Measurements from ENCODE around the gene TUT1.
"Not testable (repeated sequence)": the region's sequence is repeated elsewhere in the genome, so short reads cannot be mapped to it uniquely, and the experiment has no call there.

The TUT1 gene, protein sequence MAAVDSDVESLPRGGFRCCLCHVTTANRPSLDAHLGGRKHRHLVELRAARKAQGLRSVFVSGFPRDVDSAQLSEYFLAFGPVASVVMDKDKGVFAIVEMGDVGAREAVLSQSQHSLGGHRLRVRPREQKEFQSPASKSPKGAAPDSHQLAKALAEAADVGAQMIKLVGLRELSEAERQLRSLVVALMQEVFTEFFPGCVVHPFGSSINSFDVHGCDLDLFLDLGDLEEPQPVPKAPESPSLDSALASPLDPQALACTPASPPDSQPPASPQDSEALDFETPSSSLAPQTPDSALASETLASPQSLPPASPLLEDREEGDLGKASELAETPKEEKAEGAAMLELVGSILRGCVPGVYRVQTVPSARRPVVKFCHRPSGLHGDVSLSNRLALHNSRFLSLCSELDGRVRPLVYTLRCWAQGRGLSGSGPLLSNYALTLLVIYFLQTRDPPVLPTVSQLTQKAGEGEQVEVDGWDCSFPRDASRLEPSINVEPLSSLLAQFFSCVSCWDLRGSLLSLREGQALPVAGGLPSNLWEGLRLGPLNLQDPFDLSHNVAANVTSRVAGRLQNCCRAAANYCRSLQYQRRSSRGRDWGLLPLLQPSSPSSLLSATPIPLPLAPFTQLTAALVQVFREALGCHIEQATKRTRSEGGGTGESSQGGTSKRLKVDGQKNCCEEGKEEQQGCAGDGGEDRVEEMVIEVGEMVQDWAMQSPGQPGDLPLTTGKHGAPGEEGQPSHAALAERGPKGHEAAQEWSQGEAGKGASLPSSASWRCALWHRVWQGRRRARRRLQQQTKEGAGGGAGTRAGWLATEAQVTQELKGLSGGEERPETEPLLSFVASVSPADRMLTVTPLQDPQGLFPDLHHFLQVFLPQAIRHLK

DNA sequence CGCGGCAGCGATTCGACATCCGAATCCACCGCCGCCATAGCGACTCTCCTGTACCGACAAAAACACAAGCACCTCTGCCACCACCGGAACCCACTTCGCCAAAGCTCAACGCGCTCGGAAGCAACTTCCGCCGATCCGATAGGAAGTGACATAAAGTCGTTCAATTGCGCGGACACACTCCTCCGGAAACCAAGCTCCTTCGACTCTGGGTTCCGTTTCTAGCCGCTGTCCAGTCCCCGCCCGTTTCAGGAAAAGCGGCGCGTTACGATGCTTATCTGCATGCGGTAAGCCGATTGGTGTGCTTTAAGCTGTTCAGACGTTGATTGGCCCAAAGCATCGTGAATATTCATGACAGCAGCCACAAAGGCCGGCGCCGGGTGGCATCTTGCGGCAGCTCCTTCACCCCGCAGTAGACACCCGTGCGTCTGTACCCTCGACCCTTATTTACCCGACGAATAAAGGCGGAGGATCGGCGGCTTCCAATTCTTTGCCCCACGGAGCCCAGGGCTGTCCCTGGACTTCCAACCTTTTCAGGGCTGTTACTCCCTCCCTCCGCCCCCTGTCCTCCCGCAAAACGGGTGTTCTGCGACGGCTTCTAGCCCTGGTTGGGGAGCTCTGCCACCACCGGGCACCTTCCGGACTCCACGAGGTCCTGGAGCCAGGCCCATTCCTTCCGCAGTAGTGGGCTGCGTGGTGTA lies at the start of gene TUT1:
Gene TUT1 (minus strand): TSS at position 76 of the 698 bp plus-strand sequence. CDS start 38 bp downstream, at position 38.
- DNase-seq: peak; percentile 97 to 100 (median 99)

DNA sequence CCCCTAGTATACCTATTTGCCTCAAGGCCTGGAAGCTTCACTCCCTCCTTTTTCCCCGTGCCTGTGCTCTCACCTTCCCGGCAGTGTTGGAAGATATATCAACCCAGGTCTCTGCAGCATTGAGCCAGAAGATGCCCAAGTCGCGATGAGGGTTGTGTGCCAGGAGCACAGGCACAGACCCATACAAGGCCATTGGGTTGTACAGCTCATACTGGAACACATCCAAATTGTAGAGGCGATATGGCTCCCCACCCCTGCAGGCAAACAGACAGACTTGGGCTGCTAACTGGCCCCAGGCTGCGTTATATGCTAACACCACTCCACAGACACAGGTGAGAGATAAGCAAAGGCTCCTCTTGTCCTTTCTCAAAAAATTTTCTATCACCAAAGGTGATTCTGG lies 41.2 kb upstream of the TUT1 start:
- DNase-seq: no peak

DNA sequence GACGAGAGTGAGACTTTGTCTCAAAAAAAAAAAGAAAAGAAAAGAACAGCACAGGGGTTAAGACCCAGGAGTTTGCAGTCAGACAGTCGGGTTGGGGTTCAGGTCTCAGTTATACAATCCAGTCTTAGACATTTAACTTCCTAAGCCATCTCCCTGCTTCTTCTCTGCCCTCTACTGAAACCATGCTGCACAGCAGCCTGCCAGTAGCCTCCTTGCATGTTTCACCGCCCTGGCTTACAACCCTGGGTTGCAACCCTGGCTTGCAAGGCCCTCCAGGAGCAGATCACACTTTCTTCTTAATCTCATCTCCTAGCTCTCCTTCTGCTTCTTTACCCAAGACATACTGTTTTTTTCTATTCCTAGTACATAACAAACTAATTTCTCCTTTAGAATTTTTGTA lies 36.4 kb upstream of the TUT1 start:
- peak in 2 of 3 donors; percentile 20 to 26 for DNase-seq

DNA sequence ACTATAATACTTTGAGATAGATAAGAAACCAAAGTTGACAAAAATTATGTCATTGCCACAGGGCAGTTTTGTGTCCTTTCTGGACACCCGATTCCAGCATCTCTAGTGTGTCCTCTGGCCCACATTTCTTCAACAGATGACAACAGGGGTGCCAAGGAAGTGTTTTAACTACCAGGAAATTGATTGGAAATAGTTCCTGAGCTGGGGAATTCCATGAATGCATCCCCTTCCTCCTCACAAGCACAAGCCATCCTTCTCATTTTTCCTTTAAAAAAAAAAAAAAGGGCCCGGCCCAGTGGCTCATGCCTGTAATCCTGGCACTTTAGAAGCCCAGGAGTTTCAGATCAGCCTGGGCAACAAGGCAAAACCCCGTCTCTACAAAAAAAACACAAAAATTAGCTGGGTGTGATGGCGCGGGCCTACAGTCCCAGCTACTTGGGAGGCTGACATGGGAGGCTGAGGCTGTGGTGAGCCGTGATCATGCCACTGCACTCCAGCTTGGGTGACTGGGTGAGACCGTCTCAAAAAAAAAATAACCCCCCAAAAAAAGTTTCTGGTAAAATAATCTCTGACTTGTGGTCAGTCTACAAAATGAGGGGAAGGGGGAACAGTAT lies 31.3 kb upstream of the TUT1 start:
- no peak for DNase-seq

DNA sequence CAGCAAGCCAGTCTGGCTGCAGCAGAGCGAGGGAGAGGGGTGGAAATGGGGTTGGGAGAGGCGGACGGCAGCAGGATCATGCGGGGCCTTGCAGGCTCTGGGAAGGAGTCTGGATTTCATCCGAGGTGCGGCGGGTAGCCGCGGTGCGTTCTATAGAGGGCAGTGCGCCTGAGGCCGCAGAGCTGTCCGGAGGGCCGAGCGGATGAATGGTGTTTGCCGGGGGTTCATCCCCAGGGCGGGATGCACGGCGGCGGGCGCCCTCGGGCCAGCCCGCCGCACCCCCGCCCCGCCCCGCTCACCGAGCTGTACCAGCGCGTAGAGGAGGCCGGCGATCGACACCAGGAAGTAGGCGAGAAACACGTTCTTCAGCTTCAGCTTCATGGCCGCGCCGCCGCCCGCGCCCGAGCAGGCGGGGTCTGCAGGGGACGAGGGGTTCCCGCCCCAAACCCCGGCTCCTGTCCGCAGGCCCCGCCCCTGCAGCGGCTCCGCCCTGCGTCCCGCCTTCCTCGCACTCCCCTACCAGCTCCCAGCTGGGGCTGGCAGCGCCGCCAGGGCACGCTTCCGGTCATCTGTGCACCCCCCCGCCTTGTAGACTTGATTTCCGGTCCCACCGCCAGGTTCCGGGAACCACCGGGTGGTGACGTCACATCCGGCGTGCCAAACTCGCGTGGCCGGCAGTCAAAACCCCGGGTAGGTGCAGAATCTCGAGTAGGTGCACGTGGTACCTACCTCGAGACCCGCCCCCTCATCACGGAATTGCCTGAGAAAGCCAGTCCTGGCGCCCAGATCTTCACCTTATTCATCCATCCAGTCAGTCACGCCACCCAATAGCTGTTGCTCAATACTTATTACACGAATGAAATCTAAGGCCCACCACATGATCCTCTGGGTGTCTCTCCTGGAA lies 30.5 kb upstream of the TUT1 start, which contains the start of gene B3GAT3:
Gene B3GAT3 (minus strand): TSS at position 420 of the 904 bp plus-strand sequence. CDS start 39 bp downstream, at position 381.
- peak; percentile 98 for DNase-seq

DNA sequence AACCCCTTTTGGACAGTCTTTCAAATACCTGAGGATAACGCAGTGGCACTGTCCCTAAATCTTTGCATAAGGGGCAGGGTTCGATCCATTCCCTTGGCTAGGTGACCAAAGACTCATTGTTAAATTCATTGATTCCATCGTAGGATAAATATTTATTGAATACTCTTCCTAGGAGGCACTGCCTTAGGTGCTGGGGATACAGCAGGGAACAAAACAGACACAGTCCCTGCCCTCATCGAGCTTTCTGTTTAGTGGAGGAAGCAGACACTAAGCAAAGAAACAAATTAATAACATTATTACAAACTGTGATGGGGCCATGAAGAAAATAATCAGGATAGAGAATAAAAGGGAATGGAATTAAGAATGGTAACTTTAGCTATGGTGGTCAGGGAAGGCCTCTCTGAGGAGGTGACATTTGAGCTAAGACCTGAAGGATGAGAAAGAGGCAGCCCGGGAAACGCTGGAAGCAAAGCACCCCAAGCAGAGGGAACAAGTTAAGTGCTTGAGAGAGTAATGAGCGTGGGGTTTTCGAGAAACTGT lies 29.8 kb upstream of the TUT1 start:
- no peak for DNase-seq

DNA sequence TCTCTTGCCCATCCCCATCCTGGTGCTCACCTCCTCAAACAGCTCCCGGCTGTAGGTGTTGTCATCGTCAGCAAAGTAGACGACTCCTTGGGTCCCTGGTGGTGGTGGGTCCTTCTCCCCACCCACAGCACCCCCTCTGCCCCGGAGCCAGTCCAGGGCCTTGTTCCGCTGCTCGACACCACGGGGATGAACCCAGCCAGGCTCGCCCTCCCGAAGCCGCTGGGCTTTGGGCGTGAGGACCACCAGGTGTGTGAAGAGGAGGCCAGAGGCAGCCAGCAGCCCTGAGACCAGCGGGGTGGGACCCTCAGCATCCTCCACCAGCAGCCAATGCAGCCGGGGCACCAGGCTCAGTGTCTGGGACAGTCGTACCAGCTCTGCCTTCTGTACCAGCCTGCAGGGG lies 25.6 kb upstream of the TUT1 start:
- DNase-seq: not testable (repeated sequence)

DNA sequence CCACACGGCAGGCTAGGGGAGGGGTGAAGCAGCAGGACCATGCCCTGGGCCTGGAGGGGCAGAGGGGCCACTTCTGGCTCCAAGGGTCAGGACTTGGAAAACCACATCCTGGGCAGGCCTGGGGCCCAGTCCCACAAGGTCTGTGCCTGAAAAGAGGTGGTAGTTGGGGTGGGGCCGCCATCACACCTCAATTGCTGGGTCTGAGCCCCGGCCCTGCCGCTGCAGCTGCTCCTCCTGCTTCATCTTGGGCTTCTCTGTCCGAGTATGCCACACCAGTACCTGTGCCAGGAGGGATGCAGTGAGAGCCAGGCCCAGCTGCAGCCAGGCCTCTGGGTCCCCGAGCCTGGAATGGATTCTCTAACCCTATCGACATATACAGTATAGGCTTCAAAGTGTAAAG lies 24.2 kb upstream of the TUT1 start:
- no peak for DNase-seq

DNA sequence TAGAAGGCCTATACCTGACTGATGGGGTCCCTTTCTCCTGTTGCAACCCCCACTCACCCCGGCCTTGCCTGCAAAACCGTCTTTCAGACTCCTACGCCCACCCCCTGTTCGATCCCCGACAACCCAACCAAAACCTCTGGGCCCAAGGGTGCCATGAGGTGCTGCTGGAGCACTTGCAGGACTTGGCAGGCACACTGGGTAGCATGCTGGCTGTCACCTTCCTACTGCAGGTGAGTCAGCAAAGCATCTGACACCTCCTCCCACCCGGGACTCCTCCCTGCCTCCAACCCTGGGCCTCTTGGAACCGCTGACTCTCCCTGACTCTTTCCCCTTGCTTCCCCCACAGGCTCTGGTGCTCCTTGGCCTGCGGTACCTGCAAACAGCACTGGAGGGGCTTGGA lies 23.0 kb upstream of the TUT1 start:
- DNase-seq: no peak

DNA sequence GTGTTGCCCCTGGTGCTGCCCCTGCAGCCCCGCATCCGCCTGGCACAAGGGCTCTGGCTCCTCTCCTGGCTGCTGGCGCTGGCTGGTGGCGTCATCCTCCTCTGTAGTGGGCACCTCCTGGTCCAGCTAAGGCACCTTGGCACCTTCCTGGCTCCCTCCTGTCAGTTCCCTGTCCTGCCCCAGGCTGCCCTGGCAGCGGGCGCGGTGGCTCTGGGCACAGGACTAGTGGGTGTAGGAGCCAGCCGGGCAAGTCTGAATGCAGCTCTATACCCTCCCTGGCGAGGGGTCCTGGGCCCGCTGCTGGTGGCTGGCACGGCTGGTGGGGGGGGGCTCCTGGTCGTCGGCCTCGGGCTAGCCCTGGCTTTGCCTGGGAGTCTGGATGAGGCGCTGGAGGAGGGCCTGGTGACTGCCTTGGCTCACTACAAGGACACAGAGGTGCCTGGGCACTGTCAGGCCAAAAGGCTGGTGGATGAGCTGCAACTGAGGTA lies 22.0 kb upstream of the TUT1 start:
- DNase-seq: no peak

DNA sequence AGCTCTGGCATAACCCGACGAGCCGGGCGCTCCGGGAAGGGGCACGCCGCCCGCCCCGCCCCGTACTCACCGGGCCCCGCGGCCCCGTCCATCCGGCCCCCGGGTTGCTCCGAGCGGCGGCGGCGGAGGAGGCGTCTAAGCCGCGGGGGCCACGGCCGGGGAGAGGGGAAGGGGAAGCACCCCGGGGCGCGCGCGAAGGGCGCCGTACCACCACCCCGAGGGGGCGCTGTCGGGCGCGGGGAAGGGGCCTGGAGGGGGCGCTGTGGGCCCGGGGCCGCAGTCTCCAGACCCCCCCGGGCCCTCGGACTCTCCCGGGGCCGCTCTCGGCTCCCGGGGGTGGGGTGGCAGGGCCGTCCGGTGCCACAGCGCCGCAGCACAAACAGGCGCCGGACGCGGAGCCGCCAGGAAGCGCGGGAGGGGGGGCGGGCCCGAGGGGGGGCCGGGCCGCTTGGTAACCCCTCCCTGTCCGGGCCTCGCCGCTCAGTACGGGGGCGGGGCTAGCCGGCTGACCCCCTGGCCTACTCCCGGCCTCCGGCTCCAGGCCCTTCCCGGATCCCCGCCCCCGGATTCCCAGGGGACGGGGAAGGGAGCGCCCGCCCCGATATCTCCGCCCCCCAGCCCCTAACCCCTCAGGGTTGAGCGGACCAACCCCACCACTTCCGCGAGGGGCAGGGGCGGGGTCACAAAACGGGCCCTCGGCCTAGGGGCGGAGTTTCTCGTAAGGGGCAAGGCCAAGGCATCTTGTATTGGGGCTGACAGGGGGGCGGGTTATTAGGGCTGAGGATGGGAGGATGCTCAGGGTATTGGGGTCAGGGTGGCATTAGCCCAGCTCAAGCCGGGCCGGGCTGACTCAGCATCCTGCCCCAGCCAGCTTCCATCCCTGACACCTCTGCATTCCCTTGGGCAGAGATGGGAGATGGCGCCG lies 21.3 kb upstream of the TUT1 start, which contains the start of the genes EML3 and ROM1:
Gene EML3 (minus strand): TSS at position 410 of the 925 bp plus-strand sequence. CDS start 318 bp downstream, at position 92.
Gene ROM1 (plus strand): TSS at position 892 of the 925 bp plus-strand sequence. CDS start 25 bp downstream, at position 917.
- DNase-seq: peak; percentile 85 to 93 (median 85)

DNA sequence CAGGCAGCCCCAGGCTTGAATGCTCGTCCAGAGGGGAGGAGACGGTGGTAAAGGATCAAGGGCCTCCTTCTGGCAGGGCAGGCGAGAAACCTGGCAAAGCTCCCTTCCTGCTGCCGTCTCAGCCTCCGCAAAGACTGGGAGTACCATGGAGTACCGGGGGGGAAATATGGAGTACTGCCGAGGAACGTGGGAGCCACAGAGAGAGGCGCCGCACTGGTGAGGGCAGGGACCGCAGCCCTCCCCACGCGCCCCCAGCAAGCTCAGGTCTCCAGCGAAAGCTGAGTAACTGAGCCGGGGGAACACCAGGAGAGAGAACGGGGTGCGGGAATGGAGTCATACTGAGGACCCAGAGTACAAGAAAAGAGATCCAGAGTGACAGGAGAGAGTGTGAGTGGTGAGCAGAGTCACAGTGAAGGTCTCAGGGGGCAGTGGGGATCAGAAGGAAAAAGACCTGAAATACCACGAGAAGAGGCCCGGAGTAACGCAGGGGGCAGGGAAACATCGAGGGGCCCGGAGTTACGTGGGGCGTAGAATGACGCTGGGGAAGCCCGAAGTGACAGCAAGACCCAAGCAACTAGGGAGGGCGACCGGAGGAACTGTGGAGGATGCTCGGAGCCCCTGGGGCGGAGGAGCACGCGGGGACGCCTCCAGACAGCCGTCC lies 20.5 kb upstream of the TUT1 start:
- peak; percentile 66 to 76 (median 68) for DNase-seq

DNA sequence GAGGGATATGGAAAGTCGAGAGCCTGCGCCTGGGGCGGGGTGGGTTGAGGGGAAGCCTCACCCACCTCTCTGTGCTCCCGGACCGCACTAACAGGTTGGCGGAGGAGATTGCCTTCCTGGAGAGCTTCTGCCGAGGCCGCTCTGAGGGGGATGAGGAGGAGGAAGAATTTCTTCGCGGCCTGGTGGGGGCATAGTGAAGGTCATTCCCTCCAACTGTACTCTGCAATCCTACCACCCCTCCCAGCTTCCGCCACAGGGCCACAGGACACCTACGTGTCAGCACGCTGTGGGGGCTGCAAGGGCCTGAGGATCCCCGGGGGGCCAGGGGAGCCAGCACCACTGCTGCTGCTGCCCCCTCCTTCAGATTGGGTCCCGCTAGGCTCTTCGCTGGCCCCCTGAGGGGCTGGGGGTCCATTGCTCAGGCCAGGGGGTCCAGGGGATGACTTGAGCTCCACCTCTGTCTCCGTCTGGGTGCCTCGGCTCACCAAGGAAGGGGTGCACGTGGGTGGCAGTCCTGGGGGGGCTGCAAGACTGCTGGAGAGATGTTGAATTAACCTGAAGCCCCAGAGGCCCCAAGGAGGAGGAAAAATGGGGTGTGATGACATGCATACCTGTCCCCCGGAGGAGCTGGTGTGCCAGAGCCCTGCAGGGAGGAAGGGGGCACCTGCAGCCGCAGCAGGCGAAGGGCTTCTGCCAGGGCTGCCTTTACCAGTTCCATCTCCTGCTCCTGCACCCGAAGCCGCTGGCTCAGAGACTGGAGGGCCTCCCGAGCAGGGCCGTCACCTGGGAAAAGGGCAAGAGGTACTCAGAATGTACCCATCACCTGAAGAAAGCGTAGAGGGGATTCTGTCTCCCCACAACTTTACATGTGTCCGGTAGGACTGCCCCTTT lies 19.7 kb upstream of the TUT1 start:
- DNase-seq: no peak

DNA sequence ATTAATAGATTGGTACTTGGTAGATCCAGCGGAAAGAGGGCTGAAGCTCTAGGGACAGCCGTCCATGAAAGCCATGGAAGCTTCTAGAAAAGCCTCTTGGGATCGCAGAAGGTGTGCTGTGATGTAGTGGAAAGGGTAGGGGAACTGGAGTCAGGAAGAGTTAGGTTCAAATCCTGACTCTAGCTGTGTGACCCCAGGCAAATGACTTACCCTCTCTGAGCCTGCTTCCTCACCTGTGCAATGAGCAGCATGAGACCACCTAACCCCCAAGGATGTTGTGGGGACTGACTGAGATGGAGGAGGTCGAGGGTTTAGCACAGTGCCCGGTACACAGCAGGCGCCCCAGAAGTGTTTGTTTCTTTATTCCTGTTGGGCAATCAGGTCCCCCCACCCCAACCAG lies 19.1 kb upstream of the TUT1 start:
- DNase-seq: no peak

DNA sequence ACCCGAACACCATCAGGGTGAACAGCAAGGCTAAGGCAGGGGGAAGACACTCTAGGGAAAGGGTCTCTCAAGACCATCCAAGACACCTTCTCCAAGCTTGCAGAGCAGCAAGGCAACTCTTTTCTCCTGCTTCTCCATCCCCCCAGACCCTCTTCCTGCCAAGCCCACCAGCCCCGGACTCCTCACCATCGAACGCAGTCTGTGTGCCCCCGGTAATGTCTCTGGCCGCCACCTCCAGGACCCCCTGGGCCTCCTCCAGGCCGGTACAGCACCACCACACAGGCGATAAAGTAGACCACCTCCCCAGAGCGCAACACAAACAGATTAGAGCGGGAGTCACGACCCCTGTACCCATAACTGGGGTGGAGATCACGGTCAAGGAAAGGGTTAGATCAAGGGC lies 17.5 kb upstream of the TUT1 start:
- no peak for DNase-seq

DNA sequence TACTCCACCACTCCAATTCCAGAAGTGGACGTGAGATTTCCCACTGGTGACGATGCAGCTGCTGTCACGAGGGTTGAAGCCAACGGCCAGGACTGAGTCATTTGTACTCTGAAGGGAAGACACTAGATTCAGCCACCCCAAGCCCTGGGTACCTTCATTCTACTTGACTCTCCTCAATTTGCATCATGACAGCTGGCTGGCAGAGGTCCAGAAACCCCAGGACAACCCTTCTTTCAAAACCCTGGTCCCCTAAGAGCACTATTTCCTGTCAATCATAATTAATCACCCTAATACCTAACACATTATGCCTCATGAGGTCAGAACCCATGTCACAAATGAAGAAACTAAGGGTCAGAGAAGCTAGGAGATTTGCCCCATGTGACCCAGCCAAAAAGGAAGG lies 16.4 kb upstream of the TUT1 start:
- peak; percentile 75 to 82 (median 76) for DNase-seq

DNA sequence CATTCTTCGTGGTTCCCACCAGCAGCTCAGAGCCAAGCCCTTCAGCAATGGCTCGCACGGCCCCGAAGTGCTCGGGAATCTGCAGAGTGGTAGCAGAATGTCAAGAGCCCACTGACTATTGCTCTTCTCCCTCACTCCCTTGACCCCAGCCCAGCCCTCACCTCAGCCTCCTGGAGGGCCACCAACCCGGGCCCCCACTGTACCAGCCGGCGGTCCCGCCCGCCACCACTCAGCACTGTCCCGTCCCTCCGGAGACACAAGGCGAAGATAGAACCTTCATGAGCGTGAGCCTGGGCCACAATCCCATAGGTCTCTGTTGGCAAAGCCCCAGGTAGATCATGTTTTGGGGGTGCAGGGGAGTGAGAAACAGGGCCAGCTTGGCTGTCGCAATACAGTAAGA lies 14.6 kb upstream of the TUT1 start:
- no peak for DNase-seq

DNA sequence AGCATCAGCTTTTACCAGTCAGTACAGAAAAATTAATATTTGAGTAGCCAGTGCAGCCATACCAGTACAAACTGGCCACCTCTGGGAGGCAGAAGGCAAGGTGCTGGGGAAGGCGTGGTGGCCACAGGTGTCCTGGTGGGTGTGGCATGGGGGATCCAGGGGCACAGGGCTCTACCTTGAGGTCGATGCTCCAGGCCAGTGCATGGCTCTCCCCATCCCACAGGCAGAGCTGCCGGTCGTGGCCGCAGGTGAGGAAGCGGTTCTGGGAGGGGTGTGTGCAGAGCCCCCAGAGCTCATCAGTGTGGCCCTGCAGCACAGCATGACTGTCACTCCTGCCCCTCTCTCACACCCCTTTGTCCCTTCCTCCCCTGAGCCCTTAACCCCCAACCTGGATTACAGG lies 14.1 kb upstream of the TUT1 start:
- no peak for DNase-seq
